K562 treated with DMSO at 1 percent for 4 hours (cell line): ENCODE data around the gene RABGEF1. TPM values are rescaled to one million over a fixed set of nuclear protein-coding genes. Genes with fewer than 3 reads are reported as not detected.

ENCODE experiments used
- total RNA-seq: library from RNA; unstranded; fragments of 300-600 nt; gene quantifications from 2 replicates; pipeline ENCODE4 v1.2.3, GENCODE V29; 2022; ENCODE audit not compliant: insufficient read depth

The RABGEF1 gene
- total RNA-seq: 24.6 and 28.1 TPM in 2 replicates

DNA sequence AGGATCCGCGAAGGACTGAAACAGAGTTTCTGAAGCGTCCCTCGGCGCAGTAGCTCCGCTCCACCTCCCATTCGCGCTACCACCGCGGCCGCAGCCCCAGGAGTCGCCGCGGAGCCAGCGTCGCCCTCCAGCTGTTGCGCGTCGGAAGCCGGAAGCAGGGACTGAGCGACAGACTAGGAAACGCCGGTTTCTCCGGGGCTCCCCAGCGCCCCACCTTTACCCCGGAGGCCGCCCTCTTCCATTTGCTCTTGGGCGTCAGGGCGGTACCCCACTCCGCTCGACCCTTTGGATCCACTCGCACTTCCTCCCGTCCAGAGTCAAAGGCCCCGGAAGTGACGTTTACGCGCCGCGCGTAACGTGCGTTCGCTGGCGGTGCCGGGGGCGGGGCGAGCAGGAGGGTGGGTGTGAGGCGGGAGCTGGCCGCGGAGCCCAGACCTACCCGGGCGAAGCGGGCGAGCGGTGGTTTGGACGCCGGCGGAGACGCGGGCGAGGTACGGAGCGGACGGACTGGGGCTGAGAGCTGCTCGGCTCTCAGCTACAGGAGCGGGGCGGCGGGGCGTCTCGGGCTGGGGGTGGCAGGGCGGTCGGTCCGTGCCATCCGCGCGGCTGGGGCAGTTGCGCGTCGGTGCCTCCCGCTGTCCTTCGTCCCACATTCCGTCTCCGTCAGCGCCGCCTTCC, at the start of gene RABGEF1:
Gene RABGEF1, plus strand, starts transcription at position 432 of the 678 bp plus-strand sequence. CDS start 31,167 bp downstream, outside the sequence.

Other genes with a start within 250 kb of the RABGEF1 start
- 6.6 and 8.9 TPM in 2 replicates for gene KCTD7, start 111.9 kb upstream of the RABGEF1 start, total RNA-seq
- gene TMEM248, start 180.5 kb downstream of the RABGEF1 start, total RNA-seq: 36.4 and 47.6 TPM in 2 replicates